ENCODE measurements around the gene RMRP.

DNA sequence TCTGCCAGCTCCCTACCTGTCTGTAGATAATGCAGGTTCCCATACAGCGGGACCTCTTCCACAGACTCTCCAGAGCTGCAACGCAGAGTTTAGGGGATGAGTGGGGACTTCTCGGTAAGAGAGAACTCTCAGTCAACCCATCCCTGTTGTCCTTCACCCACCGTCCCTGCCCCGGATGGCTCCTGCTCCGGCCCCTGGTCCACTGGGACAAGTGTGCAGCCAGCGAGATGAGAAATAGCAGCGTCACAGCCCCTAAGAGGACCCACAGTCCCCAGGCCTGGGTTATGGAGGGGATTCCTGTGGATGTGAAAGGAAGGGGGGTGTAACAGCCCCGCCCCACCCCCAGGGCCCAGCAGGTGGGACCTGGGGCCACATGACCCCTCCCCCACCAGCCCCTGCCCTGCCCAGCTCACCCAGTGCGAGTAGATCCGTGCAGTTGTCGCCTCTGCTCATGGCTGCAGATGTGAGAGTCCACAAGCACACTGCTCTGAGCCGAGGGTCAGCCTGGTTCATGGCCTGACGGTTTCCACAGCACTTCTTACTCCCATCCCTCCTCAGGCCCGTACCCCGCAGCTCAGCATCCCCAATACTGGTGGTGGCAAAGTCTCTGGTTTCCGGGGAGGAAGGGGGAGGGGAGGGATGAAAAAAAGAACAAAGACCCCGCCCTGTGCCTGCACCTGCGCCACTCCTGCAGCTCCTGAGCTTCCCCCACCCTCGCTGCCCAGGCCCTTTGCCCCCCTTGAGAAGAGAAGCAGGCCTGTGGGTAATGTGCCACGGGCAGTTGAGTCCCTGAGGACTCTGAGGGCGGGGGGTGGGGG lies 7.3 kb downstream of the RMRP start, which contains the start of gene SIT1:
- TF ChIP-seq EZH2 (IDR thresholded peaks at IDR 0.05; ENCODE audit: borderline replicate concordance, low read length): no peak
- TF ChIP-seq, protein P1, sequence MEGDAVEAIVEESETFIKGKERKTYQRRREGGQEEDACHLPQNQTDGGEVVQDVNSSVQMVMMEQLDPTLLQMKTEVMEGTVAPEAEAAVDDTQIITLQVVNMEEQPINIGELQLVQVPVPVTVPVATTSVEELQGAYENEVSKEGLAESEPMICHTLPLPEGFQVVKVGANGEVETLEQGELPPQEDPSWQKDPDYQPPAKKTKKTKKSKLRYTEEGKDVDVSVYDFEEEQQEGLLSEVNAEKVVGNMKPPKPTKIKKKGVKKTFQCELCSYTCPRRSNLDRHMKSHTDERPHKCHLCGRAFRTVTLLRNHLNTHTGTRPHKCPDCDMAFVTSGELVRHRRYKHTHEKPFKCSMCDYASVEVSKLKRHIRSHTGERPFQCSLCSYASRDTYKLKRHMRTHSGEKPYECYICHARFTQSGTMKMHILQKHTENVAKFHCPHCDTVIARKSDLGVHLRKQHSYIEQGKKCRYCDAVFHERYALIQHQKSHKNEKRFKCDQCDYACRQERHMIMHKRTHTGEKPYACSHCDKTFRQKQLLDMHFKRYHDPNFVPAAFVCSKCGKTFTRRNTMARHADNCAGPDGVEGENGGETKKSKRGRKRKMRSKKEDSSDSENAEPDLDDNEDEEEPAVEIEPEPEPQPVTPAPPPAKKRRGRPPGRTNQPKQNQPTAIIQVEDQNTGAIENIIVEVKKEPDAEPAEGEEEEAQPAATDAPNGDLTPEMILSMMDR (IDR thresholded peaks at IDR 0.05; ENCODE audit: low read length): no peak

Measured in OCI-LY1 (cell line).